ENCODE data around the gene LRP4.

GRCh38 chr11:46902694-46903093 is 15.7 kb downstream of the LRP4 start:
- no peak for TF ChIP-seq CTCF (IDR thresholded peaks at IDR 0.05)
- TF ChIP-seq POLR2A (IDR thresholded peaks at IDR 0.05), result no peak

Data from body of pancreas (tissue), 4 donors.